ENCODE data around the gene DAB2IP. TPM values are rescaled to one million over a fixed set of nuclear protein-coding genes. Genes with fewer than 3 reads are reported as not detected.

Gene DAB2IP
- polyA plus RNA-seq, 1 donor (not counting 4 experiments of a cell fraction or from before 2014, with no cell fraction given), result 28.6 TPM

GRCh38 chr9:121809356-121810050 is 158.1 kb downstream of the DAB2IP start:
- no peaks in the 10 kb centered on the region for H3K9me1 ChIP-seq (ENCODE audit: control insufficient read depth, extremely low read depth, insufficient read depth, low read length)
- no peak overlapping the region for H3K4me3 ChIP-seq (ENCODE audit: control insufficient read depth in 2 of 3, extremely low read depth in 1 of 3, insufficient read depth in 2 of 3, low read depth in 1 of 3, low read length in 3 of 3)
- FAIRE-seq, result no peak
- no peaks in the 10 kb centered on the region for H3K27me3 ChIP-seq (ENCODE audit: control insufficient read depth, extremely low read depth, insufficient read depth, low read length)
- no peak overlapping the region for H3K9ac ChIP-seq (ENCODE audit: control insufficient read depth, extremely low read depth, insufficient read depth, low read length)
- no peaks in the 10 kb centered on the region for H3K79me2 ChIP-seq (ENCODE audit: control insufficient read depth, insufficient read depth, low read length)
- H3K27ac ChIP-seq (ENCODE audit: control insufficient read depth, insufficient read depth, low read length), result no peak overlapping the region
- no peaks in the 10 kb centered on the region for H3K4me1 ChIP-seq (ENCODE audit: control insufficient read depth, extremely low read depth, insufficient read depth, low read length)
- H3K9me3 ChIP-seq (ENCODE audit: control insufficient read depth, low read depth, low read length), result no peaks in the 10 kb centered on the region
- H3K36me3 ChIP-seq (ENCODE audit: control insufficient read depth in 2 of 2, extremely low read depth in 1 of 2, insufficient read depth in 2 of 2, low read length in 2 of 2), result no peaks in the 10 kb centered on the region
- TF ChIP-seq EZH2 (IDR thresholded peaks at IDR 0.05; ENCODE audit: low read length) (no peak), CTCF (optimal IDR thresholded peaks at IDR 0.05 in 1 of 3, IDR thresholded peaks at IDR 0.05 in 1 of 3, conservative IDR thresholded peaks at IDR 0.05 in 1 of 3; ENCODE audit: extremely low read depth in 1 of 3, insufficient read depth in 2 of 3, low read length in 3 of 3) (no peak)
- H4K20me1 ChIP-seq (ENCODE audit: control insufficient read depth, extremely low read depth, insufficient read depth, low read length), result no peaks in the 10 kb centered on the region
- H2AFZ ChIP-seq (ENCODE audit: control insufficient read depth, low read length), result no peak overlapping the region
- dilution Hi-C loops (cut with MboI; ENCODE audit: extremely low pct_ligation_motif_present, low sequenced_read_pairs), result no loop called here
- DNase-seq (ENCODE audit: low read depth, low spot score), result no peak
- H3K4me2 ChIP-seq (ENCODE audit: control insufficient read depth, extremely low read depth, insufficient read depth, low read depth, low read length), result no peak overlapping the region

- TF ChIP-seq EZH2 (IDR thresholded peaks at IDR 0.05; ENCODE audit: low read length) (no peak), CTCF (optimal IDR thresholded peaks at IDR 0.05 in 1 of 3, IDR thresholded peaks at IDR 0.05 in 1 of 3, conservative IDR thresholded peaks at IDR 0.05 in 1 of 3; ENCODE audit: extremely low read depth in 1 of 3, insufficient read depth in 2 of 3, low read length in 3 of 3) (no peak)
- Histone ChIP-seq H3K9me1 (ENCODE audit: control insufficient read depth, extremely low read depth, insufficient read depth, low read length) (no peaks in the 10 kb centered on the region), H3K27ac (ENCODE audit: control insufficient read depth, insufficient read depth, low read length) (no peak overlapping the region), H3K4me1 (ENCODE audit: control insufficient read depth, extremely low read depth, insufficient read depth, low read length) (no peaks in the 10 kb centered on the region), H3K36me3 (ENCODE audit: control insufficient read depth in 2 of 2, extremely low read depth in 1 of 2, insufficient read depth in 2 of 2, low read length in 2 of 2) (no peaks in the 10 kb centered on the region), H3K9me3 (ENCODE audit: control insufficient read depth, low read depth, low read length) (no peaks in the 10 kb centered on the region), H2AFZ (ENCODE audit: control insufficient read depth, low read length) (no peak overlapping the region), H3K27me3 (ENCODE audit: control insufficient read depth, extremely low read depth, insufficient read depth, low read length) (no peaks in the 10 kb centered on the region), H3K4me3 (ENCODE audit: control insufficient read depth in 2 of 3, extremely low read depth in 1 of 3, insufficient read depth in 2 of 3, low read depth in 1 of 3, low read length in 3 of 3) (no peak overlapping the region), H4K20me1 (ENCODE audit: control insufficient read depth, extremely low read depth, insufficient read depth, low read length) (no peaks in the 10 kb centered on the region), H3K4me2 (ENCODE audit: control insufficient read depth, extremely low read depth, insufficient read depth, low read depth, low read length) (no peak overlapping the region), H3K9ac (ENCODE audit: control insufficient read depth, extremely low read depth, insufficient read depth, low read length) (no peak overlapping the region), H3K79me2 (ENCODE audit: control insufficient read depth, insufficient read depth, low read length) (no peaks in the 10 kb centered on the region)
- DNase-seq (ENCODE audit: low read depth, low spot score) (no peak), FAIRE-seq (no peak)
- dilution Hi-C loops (cut with MboI; ENCODE audit: extremely low pct_ligation_motif_present, low sequenced_read_pairs), result no loop called here
These were observed 159.1 kb downstream of the DAB2IP start for GRCh38 chr9:121810489-121810888.
